Measurements from ENCODE around the gene TBC1D8.

GRCh38 chr2:101139495-101139894 is 11.7 kb downstream of the TBC1D8 start:
- TF ChIP-seq POLR2A (IDR thresholded peaks at IDR 0.05) (no peak), CTCF (IDR thresholded peaks at IDR 0.05) (no peak), POLR2AphosphoS5 (IDR thresholded peaks at IDR 0.05) (no peak)

Measured in prostate gland (tissue), 2 donors.